Kidney capillary endothelial cell (primary cell): ENCODE measurements around the gene NFXL1.
"Not testable (repeated sequence)": the region's sequence is repeated elsewhere in the genome, so short reads cannot be mapped to it uniquely, and the experiment has no call there.

ENCODE experiments used
- DNase-seq: peaks from one replicate; pipeline ENCODE4 v3.0.0-alpha.2; 2018; ENCODE audit warnings: low spot score

NFXL1 gene

DNA sequence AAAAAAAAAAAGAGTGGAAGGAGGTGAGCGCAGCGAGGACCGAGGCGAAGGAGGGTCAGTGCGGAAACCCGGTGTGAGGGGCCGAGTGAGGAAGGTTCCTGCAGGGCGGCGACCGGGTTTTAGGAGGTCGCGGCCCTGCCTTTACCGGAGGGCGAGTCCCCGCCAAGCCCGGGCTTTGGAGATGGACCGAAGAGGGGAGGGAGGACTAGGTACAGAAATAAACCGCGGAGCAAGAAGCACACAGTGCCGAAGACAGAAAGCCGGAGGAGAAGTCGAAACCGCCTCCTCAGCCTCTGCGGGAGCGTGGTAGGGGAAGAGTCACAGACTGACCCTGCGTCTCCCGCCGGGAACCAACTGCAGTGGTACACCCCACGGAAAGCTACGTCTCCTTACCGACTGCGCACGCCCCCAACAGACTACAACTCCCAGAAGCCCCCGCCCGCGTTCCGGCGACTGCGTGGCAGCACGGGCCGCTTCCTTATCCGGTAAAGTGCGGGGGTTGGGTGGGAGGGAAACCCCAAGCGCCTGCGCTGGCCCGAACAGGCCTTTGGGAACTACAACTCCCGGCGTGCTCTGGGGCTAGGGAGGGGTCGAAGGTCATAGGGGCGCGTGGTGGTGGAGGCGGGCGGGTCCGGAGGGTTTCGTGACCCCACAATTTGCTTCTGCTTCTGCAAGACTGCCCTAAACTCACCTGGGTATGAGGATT lies at the start of gene NFXL1:
TSS of gene NFXL1 (minus strand) at position 364 of the 706 bp plus-strand sequence. CDS start 380 bp downstream, outside the sequence.
- DNase-seq: peak; percentile 87

DNA sequence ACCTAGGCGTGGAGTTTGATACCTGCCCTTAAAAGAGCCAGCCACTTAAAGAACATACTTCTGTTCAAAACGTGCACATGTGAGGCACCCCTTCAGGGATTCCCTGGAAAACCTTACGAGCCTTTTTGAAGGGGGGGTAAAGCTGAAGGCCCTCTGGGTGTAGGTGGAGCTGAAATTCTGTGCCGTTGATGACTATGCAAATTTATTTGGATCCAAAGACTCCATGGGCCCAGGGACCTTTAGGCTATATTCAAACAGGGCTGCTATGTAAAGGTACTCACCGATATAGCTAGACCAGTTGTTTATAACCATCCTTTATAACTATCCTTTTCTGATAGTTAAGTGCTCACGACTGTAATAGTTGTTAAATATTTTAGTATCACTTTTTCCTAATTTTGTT lies 40.3 kb upstream of the NFXL1 start:
- DNase-seq: no peak

DNA sequence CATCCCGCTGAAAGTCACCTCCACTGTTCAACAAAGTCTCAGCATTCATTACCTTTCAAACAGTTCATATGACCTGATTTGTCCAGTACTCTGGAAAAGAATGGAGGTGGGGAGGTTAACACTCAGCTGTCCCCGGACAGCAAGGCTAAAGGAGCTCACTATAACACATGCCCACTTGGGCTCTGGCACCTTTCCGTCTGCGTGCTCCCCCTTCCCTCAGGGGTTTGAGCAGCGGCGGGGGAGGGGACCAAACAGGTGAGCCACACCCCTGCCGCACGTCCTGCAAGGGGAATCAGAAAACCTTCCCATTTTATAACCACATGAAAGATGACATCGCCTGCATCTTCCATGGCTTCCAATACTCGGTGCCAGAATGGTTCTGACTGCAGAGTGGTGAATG lies 39.9 kb upstream of the NFXL1 start:
- no peak for DNase-seq

DNA sequence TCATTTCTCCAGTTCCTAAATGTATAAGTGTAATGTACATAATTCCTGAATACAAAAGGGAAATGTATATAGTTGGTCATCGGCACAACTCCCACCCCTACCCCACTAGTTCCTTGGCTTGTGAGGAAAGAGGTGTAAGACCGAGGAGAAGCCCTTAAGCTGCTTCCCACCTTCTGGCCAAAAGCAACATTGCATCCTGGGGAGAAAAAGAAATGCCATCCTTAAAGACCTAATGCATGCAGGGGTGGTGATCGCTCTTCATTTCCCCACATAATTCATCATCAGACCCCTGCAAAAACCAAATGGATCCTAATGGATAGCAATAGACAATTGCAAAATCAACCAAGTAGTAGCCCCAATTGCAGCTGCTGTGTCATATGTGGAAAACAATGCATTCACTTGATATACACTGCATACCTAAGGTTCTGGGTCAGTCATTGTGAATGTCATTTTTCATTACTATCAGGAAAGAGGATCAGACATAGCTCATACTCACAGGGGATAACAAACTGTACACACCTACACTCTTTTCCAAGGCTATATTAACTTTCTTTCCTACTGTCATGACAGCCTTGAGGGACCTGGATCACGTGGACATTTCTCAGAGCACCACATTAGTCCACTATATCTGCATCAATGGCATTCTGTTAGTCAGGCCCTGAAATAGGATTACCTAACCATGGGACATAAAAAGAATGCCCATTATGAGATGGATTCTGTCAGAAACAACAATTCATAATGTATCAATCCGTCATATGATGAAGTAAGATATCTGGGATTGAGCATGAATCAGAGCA lies 31.7 kb upstream of the NFXL1 start:
- no peak for DNase-seq

DNA sequence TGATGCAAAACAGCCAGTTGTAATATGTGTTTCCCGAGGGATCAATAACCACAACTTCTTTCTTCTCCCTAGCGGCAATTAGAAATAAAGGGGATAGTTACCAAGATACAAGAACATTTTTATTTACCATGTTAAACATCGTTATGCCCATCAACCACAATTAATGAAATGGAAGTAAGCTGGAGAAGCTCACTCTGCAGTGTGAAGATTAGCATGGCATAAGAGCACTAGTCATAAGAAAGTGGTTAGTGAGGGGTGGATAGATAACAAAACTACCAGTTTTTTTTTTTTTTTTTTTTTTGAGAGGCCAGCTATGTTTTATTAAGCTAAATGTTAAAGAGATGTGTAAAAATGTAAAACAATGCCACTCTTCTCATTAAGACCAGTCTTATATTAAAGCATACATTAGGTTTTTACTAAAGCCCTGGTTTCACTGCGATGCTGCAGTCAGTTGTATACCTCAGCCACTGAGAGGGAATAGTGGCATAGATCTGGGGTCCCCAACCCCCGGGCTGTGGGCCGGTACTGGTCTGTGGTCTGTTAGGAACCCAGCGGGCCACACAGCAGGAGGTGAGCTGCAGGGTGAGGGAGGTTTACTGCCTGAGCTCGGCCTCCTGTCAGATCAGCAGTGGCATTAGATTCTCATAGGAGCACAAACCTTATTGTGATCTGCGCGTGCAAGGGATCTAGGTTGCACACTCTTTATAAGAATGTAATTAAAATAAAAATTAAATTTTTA lies 27.9 kb upstream of the NFXL1 start:
- no peak for DNase-seq

DNA sequence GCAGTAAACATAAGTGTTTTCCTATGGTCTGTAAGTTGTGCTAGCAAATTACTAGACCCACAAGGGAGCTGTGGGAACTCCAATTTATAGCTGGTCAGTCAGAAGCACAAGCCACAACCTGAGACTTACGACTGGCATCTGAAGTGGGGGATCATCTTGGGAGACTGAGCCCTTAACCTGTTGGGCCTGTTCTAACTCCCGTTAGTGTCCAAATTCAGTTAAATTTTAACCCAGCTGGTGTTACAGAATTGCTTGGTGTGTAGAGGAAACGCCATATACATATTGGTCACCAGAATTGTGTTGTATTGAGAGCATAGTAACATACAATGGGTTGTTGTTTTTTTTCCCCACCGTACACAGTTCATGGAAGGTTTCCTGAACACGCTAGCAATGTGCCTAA lies 25.1 kb upstream of the NFXL1 start:
- no peak for DNase-seq

DNA sequence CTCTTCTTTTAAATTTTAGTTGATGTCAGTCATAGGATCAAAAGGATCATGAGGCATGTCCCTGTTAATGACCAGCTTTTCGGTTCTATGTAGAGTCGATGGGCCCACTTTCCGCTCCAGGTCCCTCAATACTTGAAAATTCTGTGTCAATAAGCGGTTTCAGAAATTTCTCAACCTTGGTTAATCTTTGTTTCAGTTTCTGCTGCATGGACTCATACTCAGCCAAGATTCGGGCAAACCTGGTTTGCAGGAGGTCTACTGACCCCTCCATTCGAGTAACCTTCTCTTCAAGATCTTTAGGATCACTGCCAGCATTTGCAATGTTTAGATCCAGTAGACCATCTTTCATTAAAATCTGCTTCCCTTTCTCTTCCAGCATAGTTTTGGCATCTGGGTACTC lies 22.0 kb upstream of the NFXL1 start:
- DNase-seq: no peak

DNA sequence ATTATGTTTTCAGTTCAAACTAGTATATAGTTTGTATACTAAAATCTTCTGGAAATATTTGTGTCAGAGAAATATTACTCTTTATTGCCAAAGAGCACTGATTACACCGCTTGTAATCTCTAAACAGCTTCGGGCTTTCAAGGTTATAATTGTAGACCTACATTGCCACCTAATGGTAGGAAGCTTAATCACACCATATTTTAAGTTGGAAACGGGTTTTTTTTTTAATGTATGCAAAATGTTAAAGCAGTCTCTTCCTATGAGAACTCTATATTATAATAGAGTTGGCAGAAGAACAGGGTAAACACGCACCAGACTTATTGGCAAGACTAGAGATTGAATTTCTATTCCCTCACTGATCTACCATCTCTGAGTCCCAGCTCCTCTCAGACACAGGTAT lies 19.5 kb upstream of the NFXL1 start:
- DNase-seq: peak; percentile 59

DNA sequence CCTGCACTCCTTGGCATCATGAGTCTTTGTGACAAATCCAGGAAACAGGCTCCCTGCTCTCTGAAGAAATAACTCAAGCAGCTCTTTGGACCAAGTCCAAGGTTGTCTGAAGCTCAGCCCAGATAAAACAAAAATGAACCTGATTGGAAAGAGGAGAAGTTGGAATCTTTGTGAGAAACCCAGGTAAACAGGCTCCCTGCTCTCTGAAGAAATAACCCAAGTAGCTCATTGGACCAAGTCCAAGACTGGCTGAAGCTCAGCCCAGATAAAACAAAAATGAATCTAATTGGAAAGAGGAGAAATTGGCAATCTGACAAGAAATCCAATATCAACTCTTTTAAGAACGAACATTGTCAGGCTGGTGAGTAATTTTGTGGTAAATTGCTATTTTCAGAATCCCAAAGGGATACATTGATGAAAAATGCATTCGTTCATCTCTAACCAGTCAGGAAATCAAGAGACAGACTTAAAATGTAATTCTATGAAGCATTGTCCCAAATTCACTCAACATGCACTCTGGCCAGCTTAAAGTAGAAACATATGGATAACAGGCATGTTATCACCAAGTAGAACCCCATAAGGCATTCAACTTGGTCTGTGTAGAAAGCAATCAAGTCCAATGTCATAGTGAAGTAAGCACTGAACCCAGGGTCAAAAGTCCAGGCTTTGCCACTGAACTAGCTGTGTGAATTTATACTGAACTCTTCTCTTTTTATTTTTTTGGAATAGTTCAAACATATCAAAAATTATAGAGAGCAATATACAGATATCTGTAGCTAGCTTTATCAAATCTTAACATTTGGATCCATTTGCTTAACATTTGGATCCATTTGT lies 16.8 kb upstream of the NFXL1 start:
- DNase-seq: no peak

DNA sequence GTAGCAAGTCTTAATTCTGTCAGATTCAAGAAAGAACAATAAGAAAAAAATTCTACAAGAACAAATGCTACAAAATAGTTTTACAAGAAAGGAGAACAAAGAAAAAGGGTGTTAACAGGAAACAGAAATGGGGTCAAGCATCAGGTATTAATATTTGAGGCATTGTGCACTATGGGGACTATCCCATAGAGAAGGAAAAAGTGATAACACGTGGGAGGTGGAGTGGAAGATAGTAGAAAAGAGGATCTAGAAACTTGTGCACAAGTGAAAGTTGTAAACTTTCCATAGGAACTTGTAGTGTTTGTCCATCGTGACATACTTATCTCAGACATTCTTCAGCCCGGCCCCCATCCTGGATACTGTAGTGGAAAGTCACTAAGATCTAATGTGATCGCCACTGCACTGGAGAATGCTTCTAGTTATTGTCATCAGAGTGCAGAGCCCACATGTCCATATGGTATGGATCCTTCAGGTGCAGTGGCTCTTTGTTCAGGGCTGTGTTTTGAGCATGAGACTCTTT lies 15.4 kb upstream of the NFXL1 start:
- no peak for DNase-seq

DNA sequence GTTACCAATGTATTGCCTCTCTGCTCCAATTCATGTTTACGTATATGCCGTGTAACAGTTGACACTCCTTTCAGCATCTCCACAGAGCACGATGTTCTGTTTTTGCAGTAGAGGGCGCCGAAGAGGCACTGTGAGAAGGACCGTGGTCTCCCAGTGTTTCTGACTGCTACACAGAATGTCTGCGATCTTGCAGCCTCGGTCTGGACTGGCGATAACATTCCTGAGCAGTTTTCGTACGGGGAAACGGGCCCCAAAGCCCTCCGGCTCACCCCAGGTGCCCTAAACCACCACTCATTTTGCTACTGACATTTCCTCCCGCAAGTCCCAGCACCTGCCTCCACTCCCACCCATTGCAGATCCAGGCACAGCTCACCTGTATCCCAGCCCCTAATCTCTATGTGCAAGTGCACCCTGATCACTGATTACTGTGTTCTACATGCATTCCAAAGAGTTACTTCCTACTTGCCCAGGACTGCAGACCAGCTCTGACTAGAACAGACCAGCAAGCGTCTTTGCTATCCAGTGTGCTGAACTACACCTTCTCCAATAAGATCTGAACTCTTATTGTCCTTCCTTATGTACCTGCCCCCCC lies 12.4 kb upstream of the NFXL1 start:
- DNase-seq: peak; percentile 53

DNA sequence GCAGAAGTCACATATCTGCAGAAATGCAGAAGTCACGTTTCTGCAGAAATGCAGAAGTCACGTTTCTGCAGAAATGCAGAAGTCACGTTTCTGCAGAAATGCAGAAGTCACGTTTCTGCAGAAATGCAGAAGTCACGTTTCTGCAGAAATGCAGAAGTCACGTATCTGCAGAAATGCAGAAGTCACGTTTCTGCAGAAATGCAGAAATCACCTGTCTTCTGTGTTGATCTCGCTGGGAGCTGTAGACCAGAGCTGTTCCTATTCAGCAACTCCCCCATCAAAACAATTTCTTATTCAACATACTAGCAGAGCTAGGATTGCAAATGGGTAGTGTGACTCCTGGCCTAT lies 8.9 kb upstream of the NFXL1 start:
- not testable (repeated sequence) for DNase-seq

DNA sequence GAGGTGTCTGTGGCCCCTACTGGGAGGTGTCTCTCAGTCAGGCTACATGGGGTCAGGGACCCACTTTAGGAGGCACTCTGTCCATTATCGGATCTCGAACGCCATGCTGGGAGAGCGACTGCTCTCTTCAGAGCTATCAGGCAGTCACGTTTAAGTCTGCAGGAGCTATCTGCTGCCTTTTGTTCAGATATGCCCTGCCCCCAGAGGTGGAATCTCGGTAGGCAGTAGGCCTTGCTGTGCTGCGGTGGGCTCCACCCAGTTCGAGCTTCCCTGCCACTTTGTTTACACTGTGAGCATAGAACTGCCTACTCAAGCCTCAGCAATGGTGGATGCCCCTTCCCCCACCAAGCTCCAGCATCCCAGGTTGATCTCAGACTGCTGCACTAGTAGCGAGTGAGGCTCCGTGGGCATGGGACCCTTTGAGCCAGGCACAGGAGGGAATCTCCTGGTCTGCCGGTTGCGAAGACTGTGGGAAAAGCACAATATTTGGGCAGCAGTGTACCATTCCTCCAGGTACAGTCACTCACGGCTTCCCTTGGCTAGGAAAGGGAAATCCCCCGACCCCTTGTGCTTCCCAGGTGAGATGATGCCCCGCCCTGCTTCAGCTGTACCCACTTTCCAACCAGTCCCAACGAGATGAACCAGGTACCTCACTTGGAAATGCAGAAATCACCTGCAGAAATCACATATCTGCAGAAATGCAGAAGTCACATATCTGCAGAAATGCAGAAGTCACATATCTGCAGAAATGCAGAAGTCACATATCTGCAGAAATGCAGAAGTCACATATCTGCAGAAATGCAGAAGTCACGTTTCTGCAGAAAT lies 8.3 kb upstream of the NFXL1 start:
- not testable (repeated sequence) for DNase-seq

DNA sequence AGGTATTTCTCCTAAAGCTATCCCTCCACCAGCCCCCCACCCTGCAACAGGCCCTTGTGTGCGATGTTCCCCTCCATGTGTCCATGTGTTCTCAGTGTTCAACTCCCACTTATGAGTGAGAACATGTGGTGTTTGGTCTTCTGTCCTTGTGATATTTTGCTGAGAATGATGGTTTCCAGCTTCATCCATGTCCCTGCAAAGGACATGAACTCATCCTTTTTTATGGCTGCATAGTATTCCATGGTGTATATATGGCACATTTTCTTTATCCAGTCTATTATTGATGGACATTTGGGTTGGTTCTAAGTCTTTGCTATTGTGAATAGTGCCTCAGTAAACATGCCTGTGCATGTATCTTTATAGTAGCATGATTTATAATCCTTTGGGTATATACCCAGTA lies 2.8 kb upstream of the NFXL1 start:
- not testable (repeated sequence) for DNase-seq

DNA sequence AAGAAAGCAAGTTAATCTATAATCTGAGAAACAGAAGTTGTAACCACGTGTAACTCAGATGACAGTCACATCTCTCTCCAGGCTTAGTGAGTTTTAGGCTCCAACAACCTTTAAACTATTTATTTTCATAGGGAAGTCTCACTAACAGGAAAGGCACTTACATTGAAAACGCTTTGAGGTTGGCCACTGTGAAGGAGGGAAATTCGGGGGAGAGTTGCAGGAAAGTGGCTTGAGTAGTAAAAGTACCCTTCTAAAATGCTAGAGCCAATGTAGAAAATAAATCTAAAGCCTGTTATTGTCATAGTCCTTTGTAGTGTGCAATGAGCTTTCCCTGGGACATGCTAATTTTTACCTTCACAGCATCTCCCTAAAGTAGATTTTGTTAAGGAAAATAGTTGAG lies 995 bp upstream of the NFXL1 start:
- DNase-seq: no peak

DNA sequence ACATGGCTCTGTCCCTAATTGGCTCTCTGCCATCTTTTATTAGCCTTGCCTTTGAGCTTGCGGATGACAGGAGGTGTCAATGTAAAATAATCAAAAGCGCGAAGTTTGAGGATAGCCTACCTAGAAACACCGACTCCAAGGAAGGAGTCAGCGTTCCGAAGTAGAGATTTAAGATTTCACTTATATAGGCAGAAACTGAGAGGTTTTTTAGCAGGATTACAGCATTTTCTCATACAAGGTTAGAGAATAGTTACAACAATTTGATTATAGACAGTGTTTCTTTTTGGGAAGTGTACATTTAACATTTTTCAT lies 499 bp upstream of the NFXL1 start:
- DNase-seq: no peak

DNA sequence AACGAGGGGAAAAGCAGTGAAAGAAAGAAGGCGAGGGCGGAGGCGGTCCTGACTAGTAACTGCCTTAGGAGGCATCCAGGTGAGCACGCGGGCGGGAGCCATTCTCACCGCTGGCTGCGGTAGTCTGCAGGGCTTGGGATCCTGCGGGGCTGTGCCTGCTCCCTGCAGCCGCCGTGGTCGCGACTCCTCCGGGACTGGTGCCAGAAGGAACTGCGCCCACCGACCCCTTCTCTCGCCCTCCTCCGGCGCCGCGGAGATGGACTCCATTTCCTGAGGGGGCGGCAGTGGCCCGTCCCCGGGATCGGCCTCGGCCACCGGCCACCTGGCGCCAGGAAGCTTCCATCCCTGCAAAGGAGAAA lies 543 bp downstream of the NFXL1 start:
- no peak for DNase-seq

DNA sequence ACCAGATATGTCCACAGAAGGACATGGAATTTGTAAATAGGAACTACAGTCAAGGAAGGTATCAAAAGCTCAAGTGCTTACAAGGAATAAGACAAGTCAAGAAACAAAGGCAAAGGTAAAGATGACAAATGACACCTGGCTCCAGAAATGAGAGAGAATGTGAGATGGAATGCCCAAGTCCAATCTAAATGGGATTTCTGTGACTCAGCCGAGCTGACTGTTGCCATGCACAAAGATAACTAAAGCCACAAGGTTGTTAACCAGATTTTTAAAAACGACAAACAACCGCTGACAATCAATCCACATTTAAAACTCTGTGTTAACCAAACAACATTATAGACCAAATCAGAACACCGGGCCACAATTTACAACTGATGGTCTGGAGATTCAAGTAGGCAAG lies 1.1 kb downstream of the NFXL1 start:
- no peak for DNase-seq

DNA sequence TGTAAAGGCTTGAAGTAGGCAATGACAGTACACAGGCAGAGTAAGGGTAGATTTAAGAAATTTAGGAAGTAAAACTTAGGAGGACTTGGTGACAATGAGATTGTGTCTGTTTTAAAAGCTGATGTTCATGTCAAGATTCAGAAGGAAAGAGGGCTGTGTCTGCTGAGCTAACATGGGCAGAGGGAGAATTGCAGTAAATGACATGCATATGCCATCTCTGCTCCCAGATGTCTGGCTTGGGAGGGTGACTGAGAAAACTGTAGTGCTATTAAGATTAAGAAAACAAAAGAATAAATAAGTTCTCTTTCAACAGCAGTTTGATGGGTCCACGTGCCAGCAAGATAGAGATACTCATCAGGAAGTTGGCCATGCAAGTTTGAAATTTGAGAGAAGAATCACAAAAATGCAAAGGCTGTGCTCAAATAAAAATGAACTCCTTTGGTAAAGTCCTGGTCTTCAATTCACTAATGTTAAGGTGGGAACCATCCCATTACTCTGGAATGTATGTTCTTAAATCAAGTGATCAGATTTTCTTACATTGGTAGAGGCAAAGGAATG lies 7.2 kb downstream of the NFXL1 start:
- no peak for DNase-seq

DNA sequence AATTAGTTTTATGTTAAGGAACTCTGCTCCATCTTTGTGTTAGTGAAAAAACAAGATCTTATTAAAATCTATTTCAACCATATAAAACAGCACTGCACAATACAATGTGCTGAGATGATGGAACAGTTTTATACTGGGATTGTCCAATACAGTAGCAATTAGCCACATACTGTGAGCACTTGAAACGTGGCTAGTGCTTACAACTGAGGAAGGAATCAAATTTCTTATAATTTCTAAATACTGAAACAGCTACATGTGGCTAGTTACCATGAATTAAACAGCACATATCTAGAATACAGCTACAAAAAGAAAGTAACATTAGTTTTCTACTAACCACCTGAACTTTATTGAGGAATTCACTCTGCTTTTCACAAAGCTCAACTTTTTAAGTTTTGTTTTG lies 14.7 kb downstream of the NFXL1 start:
- DNase-seq: no peak

DNA sequence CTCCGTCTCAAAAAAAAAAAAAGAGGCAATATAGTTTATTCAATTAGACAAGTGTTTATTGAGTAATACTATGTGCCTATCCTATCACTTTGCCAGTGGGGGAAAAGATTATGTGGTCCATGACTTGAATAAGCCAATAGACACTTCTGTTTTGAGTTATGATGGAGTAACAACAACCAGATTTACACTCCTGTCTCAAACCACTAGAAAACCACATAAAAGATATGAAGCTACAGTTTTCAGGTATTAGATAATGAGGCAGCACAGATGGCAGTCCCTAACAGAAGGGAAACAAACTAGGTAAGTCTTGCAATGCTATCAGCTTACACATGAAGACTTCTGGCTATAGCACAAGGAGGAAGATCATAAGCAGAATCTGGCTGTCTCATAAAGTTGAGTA lies 22.5 kb downstream of the NFXL1 start:
- DNase-seq: no peak
